HG03342 (cell line): ENCODE results near the gene PAPSS1.

Source experiments
- ATAC-seq: cut with Tn5 transposase; IDR thresholded peaks from one replicate; pipeline ENCODE4 v1.9.1; 2021; ENCODE audit warnings: mild to moderate bottlenecking, moderate library complexity; ENCODE audit not compliant: unreplicated experiment

The PAPSS1 gene

GRCh38 chr4:107570952-107571351, 149.1 kb downstream of the PAPSS1 start:
- no peak for ATAC-seq

GRCh38 chr4:107564326-107564725, 155.7 kb downstream of the PAPSS1 start:
- ATAC-seq = no peak
